Measurements from ENCODE around the gene CTRB2.
"Not testable (repeated sequence)": the region's sequence is repeated elsewhere in the genome, so short reads cannot be mapped to it uniquely, and the experiment has no call there.

Gene CTRB2

GRCh38 chr16:75225678-75226515, 18.9 kb upstream of the CTRB2 start:
- no peak for DNase-seq

DNA sequence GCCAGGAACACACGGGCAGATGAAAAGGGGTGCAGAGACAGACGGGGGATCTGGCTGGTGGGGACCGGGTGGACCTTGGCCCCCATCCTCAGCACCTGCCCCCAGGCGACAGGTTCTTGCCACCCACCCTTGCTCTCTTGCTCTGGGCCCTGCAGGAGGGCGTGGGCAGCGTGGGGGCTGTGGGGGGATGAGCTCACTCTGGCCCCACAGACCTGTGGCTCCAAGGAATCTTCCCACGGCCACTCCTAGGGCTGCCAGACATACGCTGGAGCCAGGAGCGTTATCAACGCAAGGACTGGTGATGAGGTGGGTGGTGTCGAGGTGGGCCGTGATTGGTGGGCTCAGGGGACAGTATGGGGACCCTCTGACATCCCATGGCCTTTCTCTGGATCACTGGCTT, 18.1 kb upstream of the CTRB2 start:
- DNase-seq = no peak

DNA sequence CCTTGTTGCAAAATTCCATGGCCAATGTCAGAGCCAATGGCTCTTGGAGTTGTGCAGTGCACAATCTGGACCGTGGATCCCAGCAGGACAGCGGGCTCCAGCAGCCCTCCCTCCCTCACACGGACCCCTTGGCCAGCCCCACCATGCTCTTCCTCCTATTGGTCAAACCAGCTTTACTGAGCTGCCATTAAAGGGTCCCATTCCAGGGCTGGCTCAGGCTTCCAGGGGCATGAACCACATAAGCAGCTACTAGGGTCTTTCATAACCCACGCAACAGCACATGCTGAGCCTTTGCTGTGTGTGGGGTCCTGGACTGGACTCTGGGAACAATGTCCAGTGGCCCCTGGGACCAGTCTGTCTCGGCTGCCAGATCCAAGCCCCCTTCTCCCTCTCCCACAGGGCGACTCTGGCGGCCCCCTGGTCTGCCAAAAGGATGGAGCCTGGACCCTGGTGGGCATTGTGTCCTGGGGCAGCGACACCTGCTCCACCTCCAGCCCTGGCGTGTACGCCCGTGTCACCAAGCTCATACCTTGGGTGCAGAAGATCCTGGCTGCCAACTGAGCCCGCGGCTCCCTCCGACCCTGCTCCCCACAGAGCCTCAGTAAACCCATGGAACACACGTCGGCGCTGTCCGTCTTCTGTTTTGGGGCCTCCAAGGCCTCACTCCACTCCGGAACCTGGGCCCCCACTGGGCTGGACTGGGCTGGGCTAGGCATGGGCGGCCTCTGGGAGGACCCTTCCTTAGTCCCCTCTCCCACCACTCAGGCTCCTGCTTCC, 17.5 kb upstream of the CTRB2 start:
- DNase-seq = no peak

GRCh38 chr16:75223129-75223528, 16.2 kb upstream of the CTRB2 start:
- not testable (repeated sequence) for DNase-seq

- DNase-seq = no peak
These were observed 15.4 kb upstream of the CTRB2 start for GRCh38 chr16:75222271-75222783.

GRCh38 chr16:75219838-75220237, 12.9 kb upstream of the CTRB2 start:
- no peak for DNase-seq

DNA sequence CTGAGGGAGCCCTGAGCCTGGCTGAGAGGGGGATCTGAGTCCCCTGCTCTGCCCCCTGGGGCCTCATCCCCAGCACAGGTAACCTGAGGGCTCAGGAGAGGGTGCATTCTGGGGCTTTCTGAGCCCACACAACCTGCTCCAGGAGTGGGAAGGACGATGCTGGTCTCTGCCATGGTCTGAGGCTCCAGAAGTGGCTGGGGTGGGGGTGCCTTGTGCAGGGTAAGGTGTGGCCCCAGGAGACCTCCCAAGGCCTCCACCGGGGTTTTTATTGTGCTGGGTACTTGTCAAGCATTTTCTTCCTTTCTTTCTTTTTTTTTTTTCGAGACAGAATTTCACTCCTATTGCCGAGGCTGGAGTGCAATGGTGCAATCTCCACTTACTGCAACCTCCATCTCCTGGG, 12.1 kb upstream of the CTRB2 start:
- DNase-seq = no peak

GRCh38 chr16:75218256-75219076, 11.5 kb upstream of the CTRB2 start, which contains the start of gene CTRB1:
TSS of gene CTRB1 (plus strand) at chr16:75218988. CDS start at chr16:75219008, 20 bp downstream.
- no peak for DNase-seq

DNA sequence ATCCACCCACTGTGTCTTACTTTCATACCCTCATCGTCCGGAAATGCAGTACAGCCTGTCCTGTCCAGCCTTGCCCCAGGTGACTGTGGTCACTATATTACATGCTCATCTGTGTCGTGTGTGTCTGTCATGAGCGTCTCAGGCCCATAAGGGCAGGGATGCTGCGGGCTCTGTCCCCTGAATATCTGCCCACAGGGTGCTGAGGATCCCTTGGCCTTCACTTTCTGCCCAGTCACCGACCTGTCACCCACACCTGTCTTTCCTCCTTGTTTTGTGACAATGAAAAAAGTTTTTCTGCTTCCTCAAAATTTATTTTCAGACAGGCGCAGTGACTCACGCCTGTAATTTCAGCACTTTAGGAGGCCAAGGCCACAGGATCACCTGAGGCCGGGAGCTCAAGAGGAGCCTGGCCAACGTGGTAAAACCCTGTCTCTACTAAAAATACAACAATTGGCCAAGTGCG, 10.5 kb upstream of the CTRB2 start:
- no peak for DNase-seq

GRCh38 chr16:75216576-75216975, 9.6 kb upstream of the CTRB2 start:
- DNase-seq = no peak

DNA sequence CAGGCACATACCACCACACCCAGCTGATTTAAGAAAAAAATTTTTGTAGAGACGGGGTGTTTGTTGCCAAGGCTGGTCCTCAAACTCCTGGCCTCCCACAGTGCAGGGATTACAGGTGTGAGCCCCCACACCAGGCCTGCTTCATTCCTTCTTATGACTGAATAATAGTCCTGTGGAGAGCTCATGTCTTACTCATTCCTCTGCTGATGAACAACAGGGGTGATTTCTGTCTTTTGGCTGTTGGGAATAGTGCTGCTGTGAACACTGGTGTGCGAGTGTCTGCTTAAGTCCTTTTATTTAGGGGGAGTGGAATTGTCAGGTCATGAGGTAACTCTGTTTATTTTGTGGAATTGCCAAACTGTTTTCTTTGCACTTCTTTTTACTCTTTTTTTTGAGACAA, 9.2 kb upstream of the CTRB2 start:
- DNase-seq = no peak

DNA sequence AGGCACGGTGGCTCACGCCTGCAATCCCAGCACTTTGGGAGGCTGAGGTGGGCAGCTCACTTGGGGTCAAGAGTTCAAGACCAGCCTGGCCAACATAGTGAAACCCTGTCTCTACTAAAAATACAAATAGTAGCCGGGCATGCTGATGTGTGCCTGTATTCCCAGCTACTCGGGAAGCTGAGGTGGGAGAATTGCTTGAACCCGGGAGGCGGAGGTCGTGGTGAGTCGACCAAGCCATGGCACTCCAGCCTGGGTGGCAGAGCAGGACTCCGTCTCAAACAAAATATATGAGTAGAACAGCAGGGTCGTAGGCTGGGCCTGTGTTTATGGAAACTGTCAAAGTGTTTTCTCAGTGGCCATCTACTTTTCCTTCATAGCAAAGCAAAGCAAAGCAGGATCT, 4.3 kb upstream of the CTRB2 start:
- DNase-seq = not testable (repeated sequence)

DNA sequence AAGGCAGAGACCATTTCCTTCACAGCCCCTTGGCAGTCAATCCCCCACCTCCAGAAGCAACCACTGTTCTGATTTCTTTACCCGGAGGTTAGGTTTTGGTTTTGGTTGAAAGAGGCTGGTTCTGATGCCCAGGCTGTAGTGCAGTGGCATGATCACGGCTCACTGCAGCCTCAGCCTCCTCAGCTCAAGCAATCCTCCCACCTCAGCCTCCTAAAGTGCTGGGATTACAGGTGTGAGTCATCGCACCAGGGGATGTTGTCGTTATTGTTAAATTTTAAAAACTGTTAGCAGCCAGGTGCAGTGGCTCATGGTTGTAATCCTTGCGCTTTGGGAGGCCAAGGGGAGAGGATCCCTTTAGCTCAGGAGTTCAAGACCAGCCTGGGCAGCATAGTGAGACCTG, 3.0 kb upstream of the CTRB2 start:
- DNase-seq = no peak

- not testable (repeated sequence) for DNase-seq
These were observed 2.6 kb upstream of the CTRB2 start for GRCh38 chr16:75209514-75209913.

GRCh38 chr16:75208861-75209505, 2.0 kb upstream of the CTRB2 start:
- DNase-seq = no peak

- DNase-seq = no peak
These were observed 1.4 kb upstream of the CTRB2 start for GRCh38 chr16:75208242-75208825.

DNA sequence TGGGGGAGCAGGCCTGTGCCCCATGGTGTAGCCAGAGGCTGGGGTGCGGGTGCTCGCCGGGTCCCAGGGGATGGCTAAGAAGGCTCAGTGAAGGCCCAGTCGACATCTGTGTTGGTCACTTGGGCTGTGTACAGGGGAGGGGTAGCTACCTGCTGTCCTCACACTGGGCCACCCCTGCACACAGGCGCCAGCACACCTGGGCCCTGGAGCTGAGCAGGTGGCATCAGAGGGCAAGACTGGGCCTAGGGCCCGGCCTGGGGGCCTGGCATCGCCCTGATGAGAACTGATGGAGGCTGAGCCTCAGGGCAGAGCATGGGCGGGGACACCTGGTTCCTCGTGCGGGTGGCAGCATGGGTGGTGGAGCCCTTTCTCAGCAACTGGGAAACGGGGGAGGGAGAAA, 870 bp upstream of the CTRB2 start:
- no peak for DNase-seq

GRCh38 chr16:75205961-75206748, 806 bp downstream of the CTRB2 start:
- not testable (repeated sequence) for DNase-seq

DNA sequence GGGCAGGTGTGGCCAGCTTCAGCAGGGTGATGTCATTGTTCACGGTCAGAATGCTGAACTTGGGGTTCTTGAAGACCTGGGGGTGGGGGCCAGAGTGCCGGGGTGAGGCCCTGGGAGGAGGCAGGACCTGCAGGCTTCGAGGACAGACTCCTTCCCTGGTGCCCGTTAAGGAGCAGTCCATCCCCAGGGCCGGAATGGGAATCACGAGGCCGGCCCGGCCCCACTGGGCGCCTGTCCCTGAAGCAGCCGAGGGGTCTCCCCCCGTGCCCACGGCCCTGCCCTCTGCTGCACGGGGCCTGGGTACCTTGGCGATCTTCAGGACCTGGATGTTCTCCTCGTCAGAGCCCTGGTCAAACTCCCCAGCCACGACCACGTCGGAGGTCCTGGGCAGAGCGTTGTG, 1.5 kb downstream of the CTRB2 start:
- DNase-seq = not testable (repeated sequence)

- not testable (repeated sequence) for DNase-seq
These were observed 2.1 kb downstream of the CTRB2 start for GRCh38 chr16:75204905-75205304.

- DNase-seq = no peak
These were observed 2.6 kb downstream of the CTRB2 start for GRCh38 chr16:75204410-75204758.

Measured in NCI-H2081 treated with DMSO at 0.1 percent for 48 hours (cell line).